PC-9 (cell line): ENCODE results near the gene TRAPPC13.

Source experiments
- CTCF ChIP-seq: fragments of 200-600 bp; sonication (generic); conservative IDR thresholded peaks from 2 replicates; pipeline ENCODE4 v1.6.1; 2017; ENCODE audit warnings: mixed run types, antibody characterized with exemption, mild to moderate bottlenecking, moderate library complexity
- EZH2 ChIP-seq: fragments of 200-600 bp; sonication (generic); IDR thresholded peaks from 2 replicates; pipeline ENCODE4 v1.8.0; 2017; ENCODE audit warnings: antibody characterized with exemption, low read depth

DNA sequence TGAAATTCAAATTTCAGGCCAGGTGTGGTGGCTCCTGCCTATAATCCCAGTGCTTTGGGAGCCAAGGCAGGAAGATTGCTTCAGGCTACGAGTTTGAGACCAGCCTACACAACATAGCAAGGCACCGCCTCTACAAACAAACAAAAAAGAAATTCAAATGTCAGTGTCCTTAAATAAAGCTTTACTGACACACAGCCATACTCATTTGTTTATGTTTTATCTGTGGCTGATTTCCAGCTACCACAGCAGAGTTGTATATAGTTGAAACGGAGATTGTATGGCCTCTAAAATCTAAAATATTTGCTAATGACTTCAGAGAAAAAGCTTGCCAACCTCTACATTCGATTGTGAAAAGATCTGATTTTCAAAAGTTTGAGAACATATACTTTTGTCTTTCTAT lies 15.4 kb downstream of the TRAPPC13 start:
- TF ChIP-seq CTCF, result no peak
- no peak for TF ChIP-seq EZH2
